ENCODE data around the gene PDE4D.

GRCh38 chr5:59799668-59800346 lies 93.7 kb downstream of the PDE4D start:
- peak; percentile 74 to 87 (median 77) for TF ChIP-seq CTCF (IDR thresholded peaks at IDR 0.05)
- TF ChIP-seq POLR2A (IDR thresholded peaks at IDR 0.05), result no peak

All from right lobe of liver (tissue), 4 donors.